Fibroblast of skin of back (primary cell): ENCODE results near the gene WDR5B. TPM values are rescaled to one million over a fixed set of nuclear protein-coding genes. Genes with fewer than 3 reads are reported as not detected.
A peak's percentile ranks its signal among the peaks of the same experiment; 100 is the strongest.
"Not testable (repeated sequence)": the region's sequence is repeated elsewhere in the genome, so short reads cannot be mapped to it uniquely, and the experiment has no call there.

Source experiments
- DNase-seq: peaks from one replicate; pipeline ENCODE4 v3.0.0-alpha.2; 2013
- polyA plus RNA-seq, 2 experiments: library from polyadenylated mRNA; unstranded; fragments of 120-200 nt; gene quantifications; one replicate each; pipeline ENCODE4 v1.2.1, GENCODE V29; 2013; ENCODE audit not compliant: insufficient read length in 2 of 2

Gene WDR5B
- polyA plus RNA-seq (2013, experiment 1 of 2; ENCODE audit: insufficient read length): 3.4 TPM
- 4.9 TPM for polyA plus RNA-seq (2013, experiment 2 of 2; ENCODE audit: insufficient read length)

DNA sequence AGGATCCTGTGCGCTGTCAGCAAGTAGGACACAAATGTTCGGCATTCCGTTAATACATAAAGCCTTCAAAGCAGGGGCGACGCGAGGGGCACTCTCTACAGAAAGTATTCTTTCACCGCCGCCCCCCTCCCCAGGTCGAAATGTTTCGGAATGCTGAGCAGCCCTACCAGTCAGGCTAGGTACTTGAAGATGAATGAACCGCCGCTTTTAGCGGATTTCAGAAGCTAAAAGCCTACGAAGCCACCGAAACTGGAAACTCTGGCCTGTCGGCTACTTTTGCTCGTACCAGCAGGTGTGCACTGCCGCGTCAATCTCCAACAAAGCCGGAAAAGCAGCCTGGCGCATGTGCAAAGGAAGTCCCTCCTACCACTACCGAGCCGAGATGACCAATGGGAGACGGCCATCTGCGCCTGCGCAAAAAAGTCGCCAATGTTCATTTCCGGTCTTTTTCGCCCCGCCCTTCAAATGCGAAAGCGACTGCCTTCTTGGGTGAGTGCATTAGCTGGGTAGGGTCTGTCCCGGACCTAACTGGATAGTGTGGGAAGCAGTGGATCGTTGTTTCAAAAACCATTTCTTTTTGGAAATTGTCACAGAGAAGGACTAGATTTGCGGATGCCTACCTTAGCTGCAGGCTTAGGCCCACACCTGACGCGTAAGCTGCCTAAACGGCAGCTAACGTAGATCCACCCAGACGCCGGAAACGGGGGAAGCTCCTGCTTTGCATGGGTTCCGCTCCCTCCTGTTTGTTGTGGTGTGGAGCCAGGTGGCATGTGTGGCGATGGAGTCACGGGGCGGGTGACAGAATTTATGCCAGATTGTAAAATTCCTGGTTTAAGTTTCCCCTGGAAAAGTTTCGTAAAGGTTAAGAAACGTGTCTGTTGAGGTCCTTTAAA, at the start of gene WDR5B:
Gene WDR5B, minus strand, starts transcription at position 301 of the 893 bp plus-strand sequence. CDS start 534 bp downstream, outside the sequence.
- DNase-seq: peak; percentile 96

DNA sequence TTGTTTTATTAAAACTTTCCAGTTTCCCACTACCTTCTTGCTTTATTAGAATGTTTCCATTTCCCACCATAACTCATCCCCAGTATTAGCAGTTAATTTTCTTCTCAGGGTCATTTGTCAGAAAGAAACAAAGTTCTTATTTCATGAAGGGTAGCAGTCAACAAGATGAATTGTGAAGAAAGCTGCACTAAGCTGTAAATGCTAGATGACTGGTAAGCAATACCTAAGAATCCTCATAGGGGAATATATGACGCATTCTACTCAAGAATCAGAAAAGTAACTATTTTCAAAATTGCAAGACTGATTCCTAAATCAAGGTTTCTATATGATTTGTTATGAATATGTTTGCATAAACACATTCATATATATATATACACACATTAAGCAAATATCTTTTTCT, 48.8 kb upstream of the WDR5B start:
- no peak for DNase-seq

DNA sequence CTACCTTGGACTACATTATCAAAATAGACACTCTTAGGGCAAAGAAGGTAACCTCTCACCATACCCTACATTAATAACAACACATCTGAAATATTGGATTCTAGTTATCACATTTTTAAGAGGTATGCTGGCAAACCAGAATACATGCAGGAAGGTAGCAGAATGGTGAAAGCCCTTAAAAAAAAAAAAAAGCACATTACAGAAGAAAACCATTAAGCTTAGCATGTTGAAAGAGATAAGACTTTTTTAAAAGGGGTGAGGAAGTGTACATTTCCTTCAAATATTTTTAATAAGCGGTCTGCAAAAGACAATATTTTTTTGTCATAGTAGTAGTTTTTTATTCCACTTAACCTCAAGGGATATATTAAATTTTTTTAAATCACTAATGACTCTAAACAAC, 46.5 kb upstream of the WDR5B start:
- no peak for DNase-seq

DNA sequence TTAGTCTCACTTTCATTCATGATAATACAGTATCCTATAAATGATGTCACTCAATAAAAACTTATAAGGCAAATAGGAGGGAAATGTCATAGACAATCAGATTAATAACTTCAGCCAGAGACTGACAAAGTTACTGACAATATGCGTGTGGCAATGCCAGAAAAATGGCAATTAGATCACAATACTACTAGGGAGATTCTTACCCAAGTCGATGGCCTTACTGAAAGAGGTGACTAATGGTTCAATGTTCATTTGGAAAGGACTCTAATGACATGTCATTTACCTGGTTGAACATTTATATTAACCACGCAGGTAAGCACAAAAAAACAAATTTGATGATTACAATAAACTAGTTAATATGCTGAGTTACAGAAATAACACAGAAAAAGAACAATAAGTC, 45.9 kb upstream of the WDR5B start:
- no peak for DNase-seq

DNA sequence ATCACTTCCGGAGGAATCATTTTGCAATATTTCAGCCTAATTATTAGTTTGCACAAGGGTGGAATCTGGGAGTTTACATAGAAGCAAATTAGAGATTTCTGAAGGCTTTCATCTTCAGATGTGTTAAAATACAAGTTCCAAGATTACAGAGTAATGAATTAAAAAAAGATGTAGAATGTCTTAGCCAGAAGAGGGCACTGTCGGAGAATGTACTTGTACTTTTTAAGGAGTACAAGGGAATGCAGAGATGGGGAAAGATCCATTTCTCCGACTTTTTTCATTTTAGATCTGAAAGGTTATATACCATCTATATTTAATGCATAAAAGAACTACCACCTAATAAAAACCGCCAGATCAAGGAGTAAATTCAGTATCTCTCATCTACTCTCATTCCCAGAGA, 43.1 kb upstream of the WDR5B start:
- DNase-seq: peak; percentile 54

DNA sequence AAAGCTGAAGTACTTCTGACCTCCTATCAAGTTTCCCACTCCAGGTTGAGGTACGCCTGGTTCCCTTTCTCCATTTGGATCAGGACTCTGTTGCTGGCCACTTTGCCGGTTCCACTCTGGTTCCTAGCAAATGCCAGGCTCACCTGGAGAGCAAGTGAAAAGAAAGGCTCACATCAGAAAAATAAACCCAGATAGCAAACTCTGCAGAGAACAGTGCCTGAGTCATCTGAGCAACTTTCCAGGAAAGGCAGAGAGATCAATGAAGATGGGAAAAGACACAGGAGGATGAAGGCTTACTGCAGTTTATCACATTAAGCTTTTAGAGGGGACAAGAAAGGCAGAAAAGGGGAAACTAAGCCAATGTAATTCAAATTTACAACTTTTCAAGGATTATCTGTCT, 41.8 kb upstream of the WDR5B start:
- DNase-seq: no peak

DNA sequence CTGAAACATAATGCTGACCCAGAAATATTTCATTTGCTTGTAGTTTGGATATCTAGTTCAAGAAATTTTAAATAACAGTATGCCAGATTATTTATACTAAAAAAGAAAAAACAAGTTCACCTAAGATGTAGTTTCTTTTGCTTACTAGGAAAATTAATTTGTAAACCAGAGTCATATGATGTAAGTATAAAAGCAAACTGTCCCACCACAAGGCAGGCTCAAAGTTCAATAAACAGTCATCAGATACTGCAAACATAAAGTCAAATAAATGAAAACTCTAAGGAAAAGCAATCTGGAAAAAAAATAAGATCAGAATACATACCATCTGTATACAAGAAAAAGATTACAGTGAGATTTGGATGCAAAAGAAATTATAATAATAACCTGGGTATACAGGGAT, 40.2 kb upstream of the WDR5B start:
- DNase-seq: no peak

DNA sequence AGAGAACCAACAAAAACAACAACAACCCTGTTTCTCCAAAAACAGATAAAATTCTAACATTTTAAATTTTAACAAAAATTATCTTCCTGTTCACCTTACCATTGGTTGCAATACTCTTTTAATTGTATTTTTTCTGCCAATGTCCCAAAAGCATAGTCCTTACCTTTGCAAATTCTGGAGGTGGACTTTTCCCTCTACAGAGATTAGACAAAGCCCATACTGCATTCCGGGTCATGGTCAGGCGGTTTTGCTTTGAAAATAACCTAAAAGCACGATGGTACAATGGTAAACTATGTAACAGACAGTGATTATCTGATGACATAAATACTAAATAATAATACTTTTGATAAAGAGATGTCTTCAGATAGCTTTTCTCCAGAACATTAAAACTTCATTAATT, 35.5 kb upstream of the WDR5B start:
- DNase-seq: no peak

DNA sequence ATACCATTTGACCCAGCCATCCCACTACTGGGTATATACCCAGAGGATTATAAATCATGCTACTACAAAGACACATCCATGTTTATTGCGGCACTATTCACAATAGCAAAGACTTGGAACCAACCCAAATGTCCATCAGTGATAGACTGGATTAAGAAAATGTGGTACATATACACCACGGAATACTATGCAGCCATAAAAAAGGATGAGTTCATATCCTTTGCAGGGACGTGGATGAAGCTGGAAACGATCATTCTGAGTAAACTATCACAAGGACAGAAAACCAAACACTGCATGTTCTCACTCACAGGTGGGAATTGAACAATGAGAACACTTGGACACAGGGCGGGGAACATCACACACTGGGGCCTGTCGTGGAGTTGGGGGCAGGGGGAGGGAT, 32.4 kb upstream of the WDR5B start:
- DNase-seq: not testable (repeated sequence)

DNA sequence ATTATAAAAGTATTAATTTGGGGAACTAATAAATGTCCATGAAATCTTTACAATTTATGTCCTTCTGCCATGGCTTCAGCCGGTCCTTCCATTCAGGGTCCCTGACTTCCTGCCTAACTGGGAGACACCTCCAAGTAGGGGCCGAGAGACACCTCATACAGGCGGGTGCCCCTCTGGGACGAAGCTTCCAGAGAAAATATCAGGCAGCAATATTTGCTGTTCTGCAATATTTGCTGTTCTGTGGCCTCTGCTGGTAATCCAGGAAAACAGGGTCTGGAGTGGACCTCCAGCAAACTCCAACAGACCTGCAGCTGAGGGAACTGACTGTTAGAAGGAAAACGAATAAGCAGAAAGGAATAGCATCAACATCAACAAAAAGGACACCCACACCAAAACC, 28.6 kb upstream of the WDR5B start:
- DNase-seq: not testable (repeated sequence)

DNA sequence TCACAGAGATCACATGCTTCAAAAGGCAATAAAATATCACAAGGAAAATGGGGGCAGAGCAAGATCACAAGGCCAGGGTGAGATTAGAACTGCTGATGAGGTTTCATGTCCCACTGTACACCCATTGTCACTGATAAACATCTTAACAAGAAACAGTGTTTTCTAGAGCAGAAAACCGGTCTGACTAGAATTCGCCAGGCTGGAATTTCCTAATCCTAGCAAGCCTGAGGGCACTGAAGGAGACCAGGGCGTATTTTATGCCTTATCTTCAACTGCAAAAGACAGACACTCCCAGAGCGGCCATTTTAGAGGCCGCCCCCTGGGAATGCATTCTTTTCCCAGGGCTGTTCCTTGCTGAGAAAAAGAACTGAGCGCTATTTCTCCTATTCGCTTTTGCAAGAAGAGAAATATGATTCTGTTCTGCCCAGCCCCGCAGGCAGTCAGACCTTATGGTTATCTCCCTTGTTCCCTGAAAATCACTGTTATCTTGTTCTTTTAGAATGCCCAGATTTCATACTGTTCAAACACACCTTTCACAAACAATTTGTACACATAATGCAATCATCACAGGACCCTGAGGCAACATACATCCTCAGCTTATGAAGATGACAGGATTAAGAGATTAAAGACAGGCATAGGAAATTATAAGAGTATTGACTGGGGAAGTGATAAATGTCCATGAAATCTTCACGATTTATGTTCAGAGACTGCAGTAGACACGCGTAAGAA, 28.1 kb upstream of the WDR5B start:
- DNase-seq: not testable (repeated sequence)

DNA sequence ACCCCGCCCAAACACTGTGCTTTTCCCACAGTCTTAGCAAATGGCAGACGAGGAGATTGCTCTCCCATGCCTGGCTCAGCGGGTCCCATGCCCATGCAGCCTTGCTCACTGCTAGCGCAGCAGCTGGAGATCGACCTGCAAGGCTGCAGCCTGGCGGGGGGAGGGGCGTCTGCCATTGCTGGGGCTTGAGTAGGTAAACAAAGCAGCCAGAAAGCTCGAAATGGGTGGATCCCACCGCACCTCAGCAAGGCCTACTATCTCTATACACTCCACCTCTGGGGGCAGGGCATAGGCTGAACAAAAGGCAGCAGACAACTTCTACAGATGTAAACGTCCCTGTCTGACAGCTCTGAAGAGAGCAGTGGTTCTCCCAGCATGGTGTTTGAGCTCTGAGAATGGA, 27.2 kb upstream of the WDR5B start:
- DNase-seq: no peak

DNA sequence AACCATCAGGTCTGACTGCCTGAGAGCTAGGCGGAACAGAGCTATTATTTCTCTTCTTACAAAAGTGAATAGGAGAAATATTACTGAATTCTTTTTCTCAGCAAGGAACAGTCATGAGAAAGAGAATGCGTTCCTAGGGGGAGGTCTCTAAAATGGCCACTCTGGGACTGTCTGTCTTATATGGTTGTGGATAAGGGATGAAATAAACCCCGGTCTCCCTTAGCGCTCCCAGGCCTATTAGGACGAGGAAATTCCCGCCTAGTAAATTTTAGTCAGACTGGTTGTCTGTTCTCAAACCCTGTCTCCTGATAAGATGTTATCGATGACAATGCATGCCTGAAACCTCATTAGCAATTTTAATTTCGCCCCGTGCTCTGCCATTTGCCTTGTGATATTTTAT, 20.1 kb upstream of the WDR5B start:
- DNase-seq: no peak

DNA sequence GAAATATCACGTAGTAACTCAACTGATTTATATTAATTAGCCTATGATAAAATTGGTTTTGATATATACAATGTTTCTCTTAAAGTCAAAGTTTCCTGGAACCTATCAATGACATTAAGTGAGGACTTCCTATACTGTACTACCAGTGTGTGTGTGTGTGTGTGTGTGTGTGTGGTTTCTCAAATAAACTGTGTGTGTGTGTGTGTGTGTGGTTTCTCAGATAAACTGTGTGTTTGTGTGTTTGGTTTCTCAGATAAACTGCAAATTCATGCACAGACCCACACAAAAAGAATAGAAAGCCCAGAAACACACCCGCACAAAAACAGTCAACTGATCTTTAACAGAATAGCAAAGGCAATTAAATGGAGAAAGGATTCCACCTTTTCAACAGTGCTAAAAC, 14.5 kb upstream of the WDR5B start:
- no peak for DNase-seq

DNA sequence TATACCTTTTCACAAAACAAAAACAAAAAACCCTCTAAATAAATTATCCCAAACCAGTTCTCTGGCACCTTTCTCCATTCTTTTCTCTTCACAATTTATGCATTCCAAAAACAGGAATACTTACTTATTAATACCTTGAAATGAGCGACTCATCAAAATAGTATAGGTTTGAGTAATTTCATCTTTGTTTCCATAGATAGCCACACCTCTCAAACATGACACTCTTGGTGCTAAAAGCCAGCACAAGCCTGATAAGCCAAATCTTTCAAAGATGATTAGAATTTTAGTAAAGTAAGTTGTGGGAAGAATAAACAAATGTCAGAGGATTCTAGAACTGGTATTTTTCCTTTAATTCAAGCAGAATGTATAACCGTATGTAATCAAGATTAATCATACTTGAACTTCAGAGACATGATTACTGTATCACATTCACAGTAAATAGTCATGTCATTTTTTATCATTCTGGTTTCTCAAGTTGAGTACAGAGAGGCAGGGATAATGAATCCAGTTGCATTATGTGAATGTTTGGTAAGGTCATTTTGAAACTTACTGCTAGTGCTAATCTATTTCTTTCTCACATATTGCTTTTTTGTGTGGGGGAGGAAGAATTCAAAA, 12.1 kb upstream of the WDR5B start:
- DNase-seq: peak; percentile 13

DNA sequence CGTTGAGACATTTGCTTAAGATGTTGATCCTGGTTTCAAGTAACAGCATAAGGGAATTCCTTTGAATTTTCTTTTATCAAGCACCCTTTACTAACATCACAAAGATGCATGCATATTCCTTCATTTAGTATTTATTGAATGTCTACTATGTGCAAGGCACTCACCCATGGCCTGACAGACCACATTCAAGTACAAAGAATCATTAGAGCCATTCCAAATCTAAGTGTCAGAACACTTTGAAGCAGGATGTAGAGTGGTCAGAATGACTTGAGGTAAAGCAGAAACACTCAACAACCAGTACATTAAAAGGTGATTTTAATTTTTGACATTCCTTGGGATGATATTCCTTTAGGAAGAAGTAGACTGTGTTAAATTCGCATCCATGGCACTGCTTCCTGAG, 6.0 kb upstream of the WDR5B start:
- no peak for DNase-seq

DNA sequence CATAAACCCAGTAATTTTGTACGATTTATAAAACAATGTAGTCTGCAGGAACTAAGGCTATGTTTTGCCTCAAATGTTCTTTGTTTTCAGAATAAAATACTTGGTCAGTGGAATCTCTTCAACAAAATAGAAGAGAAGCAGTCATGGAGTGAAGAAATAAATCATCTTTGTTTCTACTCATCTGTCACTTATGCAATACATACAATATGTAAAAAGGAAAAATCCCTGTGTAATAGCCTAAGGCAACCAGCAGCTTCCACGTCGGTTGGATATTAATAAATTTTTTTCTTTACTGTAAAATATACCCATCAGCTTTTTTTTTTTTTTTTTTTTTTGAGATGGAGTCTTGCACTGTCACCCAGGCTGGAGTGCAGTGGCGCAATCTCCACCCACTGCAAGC, 5.2 kb upstream of the WDR5B start:
- no peak for DNase-seq

DNA sequence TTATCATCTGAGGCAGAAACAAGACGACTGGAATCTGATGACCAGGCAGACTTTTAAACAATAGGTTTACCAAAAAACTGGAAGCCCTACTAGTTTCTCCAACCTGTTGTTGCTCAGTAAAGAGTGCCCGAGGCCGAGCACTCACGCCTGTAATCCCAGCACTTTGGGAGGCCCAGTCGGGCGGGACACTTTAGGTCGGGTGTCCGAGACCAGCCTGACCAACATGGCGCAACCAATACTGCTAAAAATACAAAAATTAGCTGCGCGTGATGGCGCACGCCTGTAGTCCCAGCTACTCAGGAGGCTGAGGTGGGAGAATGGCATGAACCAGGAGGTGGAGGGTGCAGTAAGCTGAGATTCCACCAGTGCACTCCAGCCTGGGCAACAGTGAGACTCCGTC, 1.1 kb upstream of the WDR5B start:
- no peak for DNase-seq

DNA sequence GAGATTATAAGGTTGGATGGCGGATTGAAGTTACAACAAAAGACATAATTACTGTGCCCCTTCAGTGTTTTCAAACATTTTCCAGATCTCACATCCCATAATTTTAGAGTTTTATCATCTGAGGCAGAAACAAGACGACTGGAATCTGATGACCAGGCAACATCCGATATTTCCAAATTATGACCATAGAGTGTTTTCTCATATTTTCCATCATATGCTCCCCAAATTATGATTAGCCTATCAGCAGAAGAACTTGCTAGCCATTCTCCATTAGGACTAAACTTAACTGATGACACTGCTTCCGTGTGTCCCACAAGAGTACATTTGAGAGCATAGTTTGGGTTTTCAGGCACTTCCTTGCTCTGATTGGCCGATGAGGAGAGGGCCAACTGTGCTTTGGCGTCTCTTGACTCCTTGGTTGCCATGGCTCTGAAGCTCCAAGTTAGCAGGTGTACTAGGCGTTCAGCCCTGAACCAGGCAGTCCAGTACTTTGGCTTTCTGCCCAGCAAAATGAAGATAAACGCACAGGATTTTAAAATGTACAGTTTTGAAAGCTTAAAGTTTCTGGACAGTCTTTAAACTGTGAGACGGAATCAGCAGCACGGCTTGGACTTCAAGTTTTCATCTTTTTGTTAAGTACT, 638 bp downstream of the WDR5B start:
- peak; percentile 51 for DNase-seq

DNA sequence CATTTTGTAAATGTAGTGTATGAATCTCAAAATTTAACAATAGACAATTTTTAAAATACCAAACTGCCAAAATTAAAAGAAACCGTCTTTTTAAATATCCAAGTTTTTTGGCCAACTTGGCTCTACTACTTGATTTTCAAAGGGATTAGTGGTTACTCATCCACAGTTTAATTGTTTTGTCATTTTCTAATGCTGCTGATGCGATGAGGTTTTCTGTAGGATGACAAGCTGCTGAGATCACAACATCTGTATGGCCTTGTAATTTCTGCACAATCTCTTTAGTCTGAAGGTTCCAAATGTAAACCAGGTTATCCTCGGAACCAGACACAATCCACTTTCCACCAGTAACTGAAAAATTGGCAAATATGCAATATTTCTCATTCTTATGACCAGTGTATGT, 1.5 kb downstream of the WDR5B start:
- no peak for DNase-seq

DNA sequence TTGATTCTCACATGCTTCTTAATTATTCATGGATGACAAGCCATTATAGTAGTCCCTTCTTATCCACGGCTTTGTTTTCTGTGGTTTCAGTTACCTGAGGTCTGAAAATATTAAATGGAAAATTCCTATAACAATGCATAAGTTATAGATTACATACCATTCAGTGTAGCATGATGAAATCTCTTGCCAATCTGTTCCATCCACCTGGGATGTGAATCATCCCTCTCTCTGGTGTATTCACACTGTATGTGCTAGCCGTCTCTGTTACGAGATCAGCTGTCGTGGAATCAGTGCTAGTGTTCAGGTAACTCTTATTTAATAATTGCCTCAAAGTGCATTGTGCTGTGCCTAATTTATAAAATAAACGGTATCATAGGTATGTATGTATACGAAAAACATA, 5.2 kb downstream of the WDR5B start:
- DNase-seq: no peak

DNA sequence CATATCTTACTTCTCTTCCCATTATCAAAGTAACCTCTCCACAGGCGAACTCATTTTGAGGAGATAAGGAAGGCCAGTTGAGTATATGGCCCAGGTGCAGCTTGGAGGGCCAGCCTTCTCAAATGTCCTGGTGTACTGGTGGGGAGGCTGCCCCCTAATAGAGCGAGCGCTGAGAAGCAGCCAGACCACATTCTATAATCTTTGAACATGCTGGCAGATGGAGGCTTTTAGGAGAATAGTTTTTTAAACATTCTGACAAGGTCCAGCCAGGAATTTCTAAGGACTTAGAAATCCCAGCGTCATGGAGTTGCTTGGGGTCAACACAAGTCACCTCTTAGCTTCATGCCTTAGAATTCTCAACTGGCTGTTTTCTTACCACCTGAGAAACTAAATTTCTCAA, 5.8 kb downstream of the WDR5B start:
- DNase-seq: no peak

DNA sequence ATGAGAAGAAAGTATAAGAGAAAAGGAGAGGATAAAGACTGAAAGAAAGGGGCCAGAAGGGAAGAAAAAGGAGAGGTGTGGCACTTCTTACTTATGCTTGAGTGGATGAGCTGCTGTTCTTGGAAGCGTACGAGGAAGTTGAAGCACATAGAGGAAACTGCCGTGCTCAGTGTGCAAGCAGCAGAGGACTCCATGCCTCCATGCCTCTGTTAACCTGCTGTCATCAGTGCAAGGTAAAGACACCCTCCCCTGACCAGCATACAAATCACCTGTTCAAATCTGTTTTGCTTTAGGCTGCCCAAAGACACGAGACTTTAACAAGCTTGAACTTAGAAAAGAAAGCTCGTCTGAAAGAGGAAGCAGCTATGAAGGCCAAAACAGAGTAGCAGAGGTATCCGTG, 6.4 kb downstream of the WDR5B start:
- DNase-seq: no peak
